ENCODE measurements around the gene MAN1B1. TPM values are rescaled to one million over a fixed set of nuclear protein-coding genes. Genes with fewer than 3 reads are reported as not detected.

MAN1B1 gene
- total and polyA plus RNA-seq, 2 of the 8 experiments (the other 6 are each of a cell fraction or from before 2014, with no cell fraction given), result 33.7 to 36.3 TPM

DNA sequence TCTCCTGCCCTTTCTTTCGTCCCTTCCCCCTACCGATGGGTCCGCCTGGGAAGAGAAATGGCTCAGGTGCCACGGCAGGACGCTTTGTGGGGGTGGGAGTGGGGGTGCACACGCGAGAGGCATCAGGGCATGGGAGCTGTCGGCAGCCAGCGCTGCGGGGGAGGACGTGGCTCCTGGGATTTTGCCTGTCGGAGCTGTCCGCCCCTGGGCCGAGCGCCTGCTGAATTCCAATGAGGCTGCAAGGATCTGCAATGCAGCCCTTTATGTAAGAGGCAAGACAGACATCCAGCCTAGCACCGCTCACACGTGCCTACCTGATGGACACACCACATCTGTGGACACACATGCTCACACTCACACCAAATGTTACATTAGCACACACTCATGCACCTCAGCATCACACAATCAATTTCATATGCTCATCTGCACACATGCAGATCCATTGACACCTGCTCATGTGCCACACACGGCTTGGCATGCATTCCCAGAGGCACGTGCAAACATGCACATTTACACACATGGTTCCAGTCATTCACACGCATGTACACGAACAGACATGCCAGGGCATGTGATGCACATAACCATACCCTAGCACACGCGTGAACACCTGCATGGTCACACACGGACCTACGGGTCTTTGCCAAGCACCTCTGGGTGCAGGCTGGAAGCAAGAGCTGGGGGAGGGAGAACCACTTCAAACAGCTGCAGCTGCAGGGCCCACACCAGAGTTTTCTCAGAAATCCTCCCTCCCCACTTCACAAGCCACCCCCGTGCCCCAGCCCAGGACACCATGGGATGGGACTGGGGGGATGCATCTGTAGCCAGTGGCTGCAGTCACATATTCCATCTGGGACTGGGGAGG, 53.6 kb downstream of the MAN1B1 start:
- peaks cover 1 to 18% of the 10 kb centered on the region in 2 experiments for H4K20me1 ChIP-seq (replicated peaks in 1 of 2; ENCODE audit: control insufficient read depth in 1 of 2, insufficient read depth in 2 of 2, low read length in 2 of 2)
- peaks cover 4% of the 10 kb centered on the region; the same call in 1 of the 2 replicates for H3K23me2 ChIP-seq (ENCODE audit: low read depth, low read length)
- CTCF ChIA-PET (ENCODE audit: partially characterized antibody), result interaction anchor here (1.3 to 4.5 kb wide), 5 partner anchors 9 to 105 kb away, joined by 4 to 24 read pairs (median 11); no protein-coding TSS in a partner anchor
- H2AK5ac ChIP-seq (ENCODE audit: low read depth, low read length), result peak overlapping the region; percentile 54; the same call in 1 of the 2 replicates
- POLR2A ChIA-PET (ENCODE audit: partially characterized antibody), result interaction anchor here (0.6 to 2.4 kb wide), 4 partner anchors 11 to 101 kb away, joined by 3 to 6 read pairs (median 4); partner anchors contain the start of genes RNF208 and TUBB4B
- H4K8ac ChIP-seq (ENCODE audit: extremely low read depth, insufficient read depth, low read length), result no peak overlapping the region
- no peaks in the 10 kb centered on the region for H3K36me3 ChIP-seq (ENCODE audit: control insufficient read depth in 2 of 4, insufficient read depth in 4 of 4, low read length in 3 of 4)
- peaks cover 0 to 14% (median 11%) of the 10 kb centered on the region in 4 experiments; a peak in 6 of 7 replicates for H3K4me1 ChIP-seq (replicated peaks in 1 of 4; ENCODE audit: control insufficient read depth in 3 of 4, insufficient read depth in 4 of 4, low read length in 3 of 4)
- no peak overlapping the region for H3K23ac ChIP-seq (ENCODE audit: insufficient read length)
- no peak overlapping the region for H3K4me3 ChIP-seq (ENCODE audit: extremely low read depth in 1 of 4, insufficient read depth in 2 of 4, low read depth in 3 of 4, low read length in 4 of 4)
- FAIRE-seq (no peak), DNase-seq (ENCODE audit: low read depth in 1 of 2, low spot score in 2 of 2) (no peak)
- no peak overlapping the region for H4K5ac ChIP-seq (ENCODE audit: insufficient read length, low read depth, low read length)
- peaks cover 25 to 79% (median 72%) of the 10 kb centered on the region in 4 experiments for H3K27me3 ChIP-seq (replicated peaks in 1 of 4; ENCODE audit: control insufficient read depth in 3 of 4, extremely low read depth in 1 of 4, insufficient read depth in 3 of 4, low read length in 3 of 4)
- H3K4ac ChIP-seq (replicated peaks; ENCODE audit: insufficient read length, low read depth, low read length), result no peak overlapping the region
- no peak overlapping the region for H2BK120ac ChIP-seq (replicated peaks; ENCODE audit: low read depth, low read length)
- no peak overlapping the region for H3K56ac ChIP-seq (replicated peaks; ENCODE audit: insufficient read length, low read depth, low read length)
- H3K18ac ChIP-seq (ENCODE audit: extremely low read depth, low read length), result no peak overlapping the region
- H3K9me3 ChIP-seq (ENCODE audit: insufficient read depth in 2 of 2, low read depth in 1 of 2, low read length in 1 of 2), result no peaks in the 10 kb centered on the region
- no peak overlapping the region for H4K91ac ChIP-seq (replicated peaks; ENCODE audit: insufficient read length, low read length)
- H2BK12ac ChIP-seq (ENCODE audit: low read depth, low read length), result no peak overlapping the region
- no peak overlapping the region for H3K14ac ChIP-seq (ENCODE audit: insufficient read length)
- WGBS, 2 experiments (ENCODE audit: extremely low coverage in 1 of 2, insufficient coverage in 1 of 2, insufficient read length in 1 of 2, insufficient replicate concordance in 2 of 2, low coverage in 1 of 2, low lambda C conversion rate in 2 of 2, missing lambda C conversion rate in 1 of 2), result 75% methylated on average over 26 of the region's 26 CpGs; no CpG with 5 or more reads in 1 of the 2 experiments
- H3K27ac ChIP-seq (ENCODE audit: low read depth, low read length), result no peak overlapping the region
- H3K4me2 ChIP-seq (ENCODE audit: insufficient read depth in 1 of 2, low read depth in 2 of 2, low read length in 2 of 2), result no peak overlapping the region; a peak in 1 of 4 replicates
- H3K79me2 ChIP-seq (ENCODE audit: control insufficient read depth in 1 of 2, insufficient read depth in 2 of 2, low read length in 2 of 2), result no peaks in the 10 kb centered on the region
- 0 out of 2 replicates have a peak, but pooled peaks cover 2% of the 10 kb centered on the region for H3K79me1 ChIP-seq (ENCODE audit: low read depth, low read length)
- no peak overlapping the region for H3K9ac ChIP-seq (replicated peaks in 1 of 4; ENCODE audit: extremely low read depth in 1 of 4, low read depth in 3 of 4, low read length in 3 of 4)
- no peak overlapping the region for H2BK15ac ChIP-seq (ENCODE audit: low read length)
- no peak overlapping the region for H2AFZ ChIP-seq (ENCODE audit: low read length)
- H2BK5ac ChIP-seq (ENCODE audit: low read depth, low read length), result no peak overlapping the region
- no peak overlapping the region for H2BK20ac ChIP-seq (ENCODE audit: low read length)
- TF ChIP-seq SIRT6 (IDR thresholded peaks at IDR 0.05; ENCODE audit: low read length) (no peak), CBX5 (IDR thresholded peaks at IDR 0.05; ENCODE audit: low read depth, low read length) (no peak), RXRA (IDR thresholded peaks at IDR 0.05; ENCODE audit: insufficient read depth, low read depth, low read length) (no peak), TEAD4 (IDR thresholded peaks at IDR 0.05; ENCODE audit: low read depth, low read length) (no peak), SP1 (IDR thresholded peaks at IDR 0.05; ENCODE audit: low read depth, low read length) (no peak), ATF3 (IDR thresholded peaks at IDR 0.05; ENCODE audit: insufficient read depth, low read depth, low read length) (no peak), SIX5 (IDR thresholded peaks at IDR 0.05; ENCODE audit: low read depth, low read length) (no peak)
